HG03565 (cell line): ENCODE measurements around the gene ASB4.

Experiments used
- ATAC-seq: cut with Tn5 transposase; IDR thresholded peaks from one replicate; pipeline ENCODE4 v1.9.1; 2021; ENCODE audit warnings: mild to moderate bottlenecking, moderate library complexity; ENCODE audit not compliant: unreplicated experiment

Gene ASB4

GRCh38 chr7:95525503-95525902 is 39.8 kb downstream of the ASB4 start:
- no peak for ATAC-seq

GRCh38 chr7:95526128-95526738 is 40.5 kb downstream of the ASB4 start:
- no peak for ATAC-seq

GRCh38 chr7:95527033-95527775 is 41.5 kb downstream of the ASB4 start:
- no peak for ATAC-seq

- ATAC-seq = no peak
Measured at GRCh38 chr7:95527776-95528250, 42.1 kb downstream of the ASB4 start.

- no peak for ATAC-seq
Measured at GRCh38 chr7:95529701-95530100, 44.0 kb downstream of the ASB4 start.

- no peak for ATAC-seq
Measured at GRCh38 chr7:95530881-95531280, 45.1 kb downstream of the ASB4 start.

- ATAC-seq = no peak
Measured at GRCh38 chr7:95531605-95532219, 46.0 kb downstream of the ASB4 start.

GRCh38 chr7:95534796-95535195 is 49.1 kb downstream of the ASB4 start:
- ATAC-seq = no peak

- ATAC-seq = no peak
Measured at GRCh38 chr7:95535662-95536061, 49.9 kb downstream of the ASB4 start.

- ATAC-seq = no peak
Measured at GRCh38 chr7:95536656-95537311, 51.0 kb downstream of the ASB4 start.

GRCh38 chr7:95537468-95537867 is 51.7 kb downstream of the ASB4 start:
- no peak for ATAC-seq

- no peak for ATAC-seq
Measured at GRCh38 chr7:95539426-95539825, 53.7 kb downstream of the ASB4 start.

- ATAC-seq = no peak
Measured at GRCh38 chr7:95540366-95540765, 54.6 kb downstream of the ASB4 start.

- ATAC-seq = no peak
Measured at GRCh38 chr7:95543312-95543711, 57.6 kb downstream of the ASB4 start.

GRCh38 chr7:95544171-95544570 is 58.4 kb downstream of the ASB4 start:
- ATAC-seq = no peak

- no peak for ATAC-seq
Measured at GRCh38 chr7:95545007-95545615, 59.4 kb downstream of the ASB4 start.

- ATAC-seq = no peak
Measured at GRCh38 chr7:95545673-95546072, 59.9 kb downstream of the ASB4 start.

- ATAC-seq = no peak
Measured at GRCh38 chr7:95546647-95547046, 60.9 kb downstream of the ASB4 start.

- no peak for ATAC-seq
Measured at GRCh38 chr7:95547361-95548348, 61.9 kb downstream of the ASB4 start.
